Breast epithelium (tissue), 4 donors: ENCODE results near the gene IGFN1. TPM values are rescaled to one million over a fixed set of nuclear protein-coding genes. Genes with fewer than 3 reads are reported as not detected.

Source experiments
- DNase-seq, 2 donors: peaks; one replicate each; pipeline ENCODE4 v3.0.0-alpha.2; 2019; ENCODE audit warnings: low spot score in 2 of 2
- H3K27ac ChIP-seq, 2 donors: fragments of 200-600 bp; sonication (generic) in 1 of 2; one replicate each; pipeline ENCODE4 v1.5.1; 2016 to 2019; ENCODE audit warnings: mild to moderate bottlenecking in 1 of 2
- H3K27me3 ChIP-seq, 2 donors: fragments of 200-600 bp; sonication (generic) in 1 of 2; one replicate each; pipeline versions ENCODE4 v1.5.1 to v1.6.0; 2017 to 2019; ENCODE audit warnings: control low read depth in 1 of 2, mild to moderate bottlenecking in 1 of 2
- H3K36me3 ChIP-seq: fragments of 200-600 bp; one replicate; pipeline ENCODE4 v1.5.1; 2019
- H3K4me1 ChIP-seq, 2 donors: fragments of 200-600 bp; sonication (generic); one replicate each; pipeline ENCODE4 v1.5.1; 2016 to 2019; ENCODE audit warnings: control low read depth in 1 of 2
- H3K4me3 ChIP-seq, 3 donors: fragments of 200-600 bp; sonication (generic); 1 replicate in 2 of 3; 2 replicates in 1 of 3; pipeline ENCODE4 v1.5.1; 2016 to 2019; ENCODE audit warnings: mild to moderate bottlenecking in 3 of 3, moderate library complexity in 2 of 3
- H3K9me3 ChIP-seq, 2 donors: fragments of 200-600 bp; sonication (generic) in 1 of 2; one replicate each; pipeline ENCODE4 v1.5.1; 2016 to 2019; ENCODE audit warnings: control low read depth in 1 of 2
- POLR2A ChIP-seq: fragments of 450-650 bp; IDR thresholded peaks from one replicate; pipeline ENCODE4 v1.6.1; 2016; ENCODE audit warnings: antibody characterized with exemption, mild to moderate bottlenecking, moderate library complexity
- POLR2AphosphoS5 ChIP-seq, 3 donors: sonication (generic); formaldehyde crosslinking; IDR thresholded peaks; one replicate each; pipeline ENCODE4 v1.6.1; 2017; ENCODE audit warnings: antibody characterized with exemption in 3 of 3
- intact Hi-C: fragments of 100-400 bp; cut with DNase I; formaldehyde crosslinking; loops from one replicate; pipeline ENCODE4 v1.15.1; 2023; ENCODE audit warnings: low total_unique reads
- total RNA-seq, 3 donors: library from RNA; depleted of rRNA; stranded (reverse); fragments of >200 nt; gene quantifications; one replicate each; pipeline ENCODE4 v1.1.0, GENCODE V29; 2016
- TF ChIP-seq, protein P1 (sequence below), 3 donors: fragments of 450-650 bp; IDR thresholded peaks; one replicate each; pipeline ENCODE4 v1.5.1; 2016 to 2017; ENCODE audit warnings: antibody characterized with exemption in 3 of 3, mild to moderate bottlenecking in 3 of 3, moderate library complexity in 3 of 3

IGFN1 gene
- total RNA-seq, 3 donors from 2014 or later: 0.33 to 1.3 (median 0.59) TPM

DNA sequence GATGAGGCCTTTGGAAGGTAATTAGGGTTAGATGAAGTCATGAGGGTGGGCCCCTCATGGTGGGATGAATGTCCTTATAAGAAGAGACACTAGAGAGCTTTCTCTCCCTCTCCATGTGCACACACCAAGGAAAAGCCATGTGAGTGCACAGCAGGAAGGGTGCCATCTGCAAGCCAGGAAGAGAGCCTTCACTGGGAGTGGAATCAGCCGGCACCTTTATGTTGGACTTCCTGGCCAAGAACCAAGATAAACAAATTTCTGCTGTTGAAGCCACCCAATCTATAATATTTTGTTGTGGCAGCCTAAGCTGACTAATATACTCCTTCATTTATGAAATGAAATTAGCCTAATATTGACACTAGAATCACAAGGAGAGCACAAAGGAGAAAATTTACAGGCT, 54.5 kb downstream of the IGFN1 start:
- H3K4me3 ChIP-seq: no peak overlapping the region

DNA sequence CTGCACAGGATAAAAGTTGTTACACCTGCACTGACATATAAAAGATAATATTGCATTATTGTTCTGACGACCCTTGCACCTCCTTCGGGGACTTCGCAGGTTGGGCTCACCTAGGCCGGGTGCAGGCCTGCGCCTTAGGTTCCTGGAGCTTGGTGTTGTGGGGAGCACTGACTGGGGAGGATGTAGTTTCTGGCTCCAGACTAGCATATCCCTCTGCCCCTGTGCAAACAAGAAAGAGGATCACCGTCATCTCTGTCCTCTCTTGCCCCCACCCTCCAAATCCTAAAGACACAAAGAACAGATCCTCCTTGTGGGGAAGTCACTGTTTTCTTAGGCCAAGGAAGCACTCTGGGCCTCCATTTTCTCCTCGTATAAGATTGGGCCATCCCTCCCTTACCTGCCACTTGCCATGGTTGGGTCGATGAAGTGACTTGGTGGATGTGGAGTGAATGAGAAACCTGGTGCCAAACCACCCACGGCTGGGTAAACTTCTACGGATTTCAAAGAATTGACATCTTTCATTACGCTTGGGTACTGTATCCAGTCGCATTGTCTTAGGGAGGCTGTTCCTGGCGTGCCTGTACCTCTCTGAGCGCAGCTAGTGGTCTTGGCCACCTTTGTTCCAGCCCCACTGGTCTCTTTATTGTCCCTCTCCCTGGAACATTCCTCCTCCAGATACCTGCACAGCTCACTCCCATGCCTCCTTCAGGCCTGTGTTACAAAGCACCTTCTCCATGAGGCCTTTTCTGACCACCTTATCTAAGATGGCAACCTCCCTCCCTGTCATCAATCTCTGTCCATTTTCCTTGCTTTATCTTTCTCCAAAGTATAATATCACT, 58.3 kb downstream of the IGFN1 start:
- H3K4me1 ChIP-seq: no peaks in the 10 kb centered on the region
- H3K27me3 ChIP-seq: no peaks in the 10 kb centered on the region
- no peak overlapping the region for H3K27ac ChIP-seq
- no peak for DNase-seq
- H3K9me3 ChIP-seq: no peaks in the 10 kb centered on the region
- TF ChIP-seq POLR2A (no peak), POLR2AphosphoS5 (IDR thresholded peaks at IDR 0.05) (no peak)
- TF ChIP-seq, protein P1, sequence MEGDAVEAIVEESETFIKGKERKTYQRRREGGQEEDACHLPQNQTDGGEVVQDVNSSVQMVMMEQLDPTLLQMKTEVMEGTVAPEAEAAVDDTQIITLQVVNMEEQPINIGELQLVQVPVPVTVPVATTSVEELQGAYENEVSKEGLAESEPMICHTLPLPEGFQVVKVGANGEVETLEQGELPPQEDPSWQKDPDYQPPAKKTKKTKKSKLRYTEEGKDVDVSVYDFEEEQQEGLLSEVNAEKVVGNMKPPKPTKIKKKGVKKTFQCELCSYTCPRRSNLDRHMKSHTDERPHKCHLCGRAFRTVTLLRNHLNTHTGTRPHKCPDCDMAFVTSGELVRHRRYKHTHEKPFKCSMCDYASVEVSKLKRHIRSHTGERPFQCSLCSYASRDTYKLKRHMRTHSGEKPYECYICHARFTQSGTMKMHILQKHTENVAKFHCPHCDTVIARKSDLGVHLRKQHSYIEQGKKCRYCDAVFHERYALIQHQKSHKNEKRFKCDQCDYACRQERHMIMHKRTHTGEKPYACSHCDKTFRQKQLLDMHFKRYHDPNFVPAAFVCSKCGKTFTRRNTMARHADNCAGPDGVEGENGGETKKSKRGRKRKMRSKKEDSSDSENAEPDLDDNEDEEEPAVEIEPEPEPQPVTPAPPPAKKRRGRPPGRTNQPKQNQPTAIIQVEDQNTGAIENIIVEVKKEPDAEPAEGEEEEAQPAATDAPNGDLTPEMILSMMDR (IDR thresholded peaks at IDR 0.05): no peak
- H3K4me3 ChIP-seq: no peak overlapping the region
- no peaks in the 10 kb centered on the region for H3K36me3 ChIP-seq
- intact Hi-C loops: no loop called here

More for the DNA sequence above, 54.5 kb downstream of the IGFN1 start:
- TF ChIP-seq, protein P1 (IDR thresholded peaks at IDR 0.05): no peak
- TF ChIP-seq POLR2A (no peak), POLR2AphosphoS5 (IDR thresholded peaks at IDR 0.05) (no peak)
- no peak overlapping the region for H3K27ac ChIP-seq
- intact Hi-C loops: no loop called here
- no peak for DNase-seq
- peaks cover 0 to 7% of the 10 kb centered on the region in 2 donors for H3K27me3 ChIP-seq
- no peaks in the 10 kb centered on the region for H3K36me3 ChIP-seq
- no peaks in the 10 kb centered on the region for H3K9me3 ChIP-seq
- no peaks in the 10 kb centered on the region for H3K4me1 ChIP-seq

DNA sequence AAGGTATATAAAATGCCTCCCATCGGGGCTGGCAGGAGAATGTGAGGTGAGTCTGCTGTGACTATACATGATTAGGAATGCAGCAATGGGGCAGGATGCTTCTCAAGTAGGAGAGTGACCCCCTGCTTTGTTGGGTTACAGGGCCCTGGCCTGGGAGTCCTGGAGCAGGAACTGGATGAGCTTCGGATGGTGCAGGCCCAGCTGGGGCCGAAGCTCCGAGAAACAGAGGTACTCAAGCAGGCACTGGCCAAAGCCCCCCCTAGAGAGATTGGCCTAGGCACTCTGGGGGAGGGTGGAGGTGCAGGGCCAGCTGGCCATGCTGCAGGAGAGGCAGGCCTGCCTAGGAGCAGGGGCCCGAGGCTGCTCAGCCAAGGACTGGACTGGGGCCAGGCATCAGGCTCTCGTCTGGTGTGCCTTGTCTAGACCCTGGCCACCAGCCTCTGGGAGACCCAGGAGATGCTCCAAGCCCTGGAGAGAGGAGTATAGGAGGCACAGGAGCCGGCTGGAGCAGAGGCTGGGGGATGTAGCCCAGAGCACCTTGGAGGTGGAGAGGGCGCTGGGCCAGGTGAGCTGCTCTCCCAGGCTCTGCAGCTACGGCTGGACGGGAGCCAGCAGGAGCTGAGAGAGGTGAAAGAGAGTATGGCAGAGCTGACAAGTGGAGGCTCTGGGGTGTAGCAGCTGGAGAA, 59.8 kb downstream of the IGFN1 start:
- H3K27me3 ChIP-seq: no peaks in the 10 kb centered on the region
- no peak overlapping the region for H3K27ac ChIP-seq
- TF ChIP-seq POLR2AphosphoS5 (IDR thresholded peaks at IDR 0.05) (no peak), POLR2A (no peak)
- TF ChIP-seq, protein P1 (IDR thresholded peaks at IDR 0.05): no peak
- H3K4me3 ChIP-seq: no peak overlapping the region
- intact Hi-C loops: loop anchor here (5.0 kb wide), 1 partner anchor 112 kb away; no protein-coding TSS in a partner anchor
- no peaks in the 10 kb centered on the region for H3K36me3 ChIP-seq
- no peaks in the 10 kb centered on the region for H3K9me3 ChIP-seq
- no peaks in the 10 kb centered on the region for H3K4me1 ChIP-seq
- DNase-seq: no peak

DNA sequence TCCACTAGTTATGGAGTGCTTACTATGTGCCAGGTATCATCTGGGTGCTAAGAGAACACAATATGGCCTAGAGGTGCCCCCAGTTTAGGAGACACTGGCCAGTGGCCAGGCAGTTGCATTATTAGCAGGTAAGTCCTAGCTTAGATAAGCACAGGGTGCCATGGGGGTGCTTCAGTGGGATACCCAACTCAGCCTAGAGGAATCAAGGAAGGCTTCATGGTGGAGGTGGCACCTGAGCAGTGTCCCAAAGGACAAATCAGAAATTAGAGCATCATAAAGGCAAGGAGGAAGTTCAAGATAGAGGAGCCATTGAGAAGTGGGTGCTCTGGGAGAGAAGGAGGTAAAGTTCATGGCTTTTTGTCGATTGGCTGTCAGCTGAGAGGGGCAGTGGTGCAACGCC, 60.8 kb downstream of the IGFN1 start:
- Histone ChIP-seq H3K27ac (no peak overlapping the region), H3K36me3 (no peaks in the 10 kb centered on the region), H3K27me3 (no peaks in the 10 kb centered on the region), H3K9me3 (no peaks in the 10 kb centered on the region), H3K4me3 (no peak overlapping the region), H3K4me1 (no peaks in the 10 kb centered on the region)
- DNase-seq: no peak
- intact Hi-C loops: loop anchor here (5.0 kb wide), 1 partner anchor 111 kb away; no protein-coding TSS in a partner anchor
- TF ChIP-seq, protein P1 (IDR thresholded peaks at IDR 0.05): no peak
- TF ChIP-seq POLR2AphosphoS5 (IDR thresholded peaks at IDR 0.05) (no peak), POLR2A (no peak)
